Measurements from ENCODE around the gene FAM163B. TPM values are rescaled to one million over a fixed set of nuclear protein-coding genes. Genes with fewer than 3 reads are reported as not detected.

The FAM163B gene
- total RNA-seq, 1 experiment from 2014 or later, result not detected

- DNase-seq (ENCODE audit: unreplicated experiment), result no peak
- intact Hi-C loops (cut with micrococcal nuclease), result no loop called here
- H3K4me3 Mint-ChIP-seq (ENCODE audit: unreplicated experiment), result no peak overlapping the region
- no peaks in the 10 kb centered on the region for H3K9me3 Mint-ChIP-seq (ENCODE audit: unreplicated experiment)
- no peaks in the 10 kb centered on the region for H3K4me1 Mint-ChIP-seq (ENCODE audit: insufficient read depth, unreplicated experiment)
- TF ChIP-seq, protein P1, sequence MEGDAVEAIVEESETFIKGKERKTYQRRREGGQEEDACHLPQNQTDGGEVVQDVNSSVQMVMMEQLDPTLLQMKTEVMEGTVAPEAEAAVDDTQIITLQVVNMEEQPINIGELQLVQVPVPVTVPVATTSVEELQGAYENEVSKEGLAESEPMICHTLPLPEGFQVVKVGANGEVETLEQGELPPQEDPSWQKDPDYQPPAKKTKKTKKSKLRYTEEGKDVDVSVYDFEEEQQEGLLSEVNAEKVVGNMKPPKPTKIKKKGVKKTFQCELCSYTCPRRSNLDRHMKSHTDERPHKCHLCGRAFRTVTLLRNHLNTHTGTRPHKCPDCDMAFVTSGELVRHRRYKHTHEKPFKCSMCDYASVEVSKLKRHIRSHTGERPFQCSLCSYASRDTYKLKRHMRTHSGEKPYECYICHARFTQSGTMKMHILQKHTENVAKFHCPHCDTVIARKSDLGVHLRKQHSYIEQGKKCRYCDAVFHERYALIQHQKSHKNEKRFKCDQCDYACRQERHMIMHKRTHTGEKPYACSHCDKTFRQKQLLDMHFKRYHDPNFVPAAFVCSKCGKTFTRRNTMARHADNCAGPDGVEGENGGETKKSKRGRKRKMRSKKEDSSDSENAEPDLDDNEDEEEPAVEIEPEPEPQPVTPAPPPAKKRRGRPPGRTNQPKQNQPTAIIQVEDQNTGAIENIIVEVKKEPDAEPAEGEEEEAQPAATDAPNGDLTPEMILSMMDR (IDR thresholded peaks at IDR 0.05; ENCODE audit: unreplicated experiment), result no peak
- peaks cover 43% of the 10 kb centered on the region for H3K27me3 Mint-ChIP-seq (ENCODE audit: insufficient read depth, unreplicated experiment)
- BruUV-seq (replicated peaks), result no TSS peak
- no peak overlapping the region for H3K27ac Mint-ChIP-seq (ENCODE audit: low read depth, unreplicated experiment)
- H3K36me3 Mint-ChIP-seq (ENCODE audit: insufficient read depth, unreplicated experiment), result peaks cover 6% of the 10 kb centered on the region
- CTCF ChIA-PET, result interaction anchor here (0.7 kb wide), 1 partner anchor 718 kb away, joined by 4 read pairs; no protein-coding TSS in a partner anchor
- POLR2A ChIA-PET, result no interaction called here
Measured at GRCh38 chr9:133583111-133583510, 26.1 kb downstream of the FAM163B start.

DNA sequence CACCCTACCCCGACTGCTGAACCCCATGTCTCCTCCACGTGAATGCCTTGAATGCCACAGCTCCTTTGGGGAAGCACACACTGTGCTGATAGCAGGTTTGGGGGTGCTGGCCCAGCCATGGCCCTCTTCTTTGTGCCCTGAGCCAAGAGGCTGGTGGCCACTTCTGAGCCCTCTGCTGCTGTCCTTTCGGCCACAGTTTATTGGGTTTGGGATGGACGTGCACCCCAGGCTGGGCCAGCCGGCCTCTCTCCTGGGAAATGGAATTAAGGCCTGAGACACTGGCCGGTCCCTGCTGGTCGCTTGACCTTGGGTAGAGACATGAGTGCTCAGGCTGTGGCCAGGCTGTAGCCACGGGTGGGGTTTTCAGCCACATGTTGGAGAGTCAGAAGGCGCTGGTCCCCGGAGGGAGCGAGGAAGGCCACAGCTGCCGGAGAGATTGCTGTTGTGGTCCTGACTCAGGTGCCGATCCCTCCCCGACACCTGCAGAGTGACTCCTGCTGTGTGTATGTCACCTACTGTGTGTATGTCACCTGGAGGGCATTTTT lies 26.6 kb downstream of the FAM163B start:
- no peak for DNase-seq (ENCODE audit: unreplicated experiment)
- ChIA-PET POLR2A (no interaction called here), CTCF (no interaction called here)
- Mint-ChIP-seq H3K4me3 (ENCODE audit: unreplicated experiment) (no peak overlapping the region), H3K27me3 (ENCODE audit: insufficient read depth, unreplicated experiment) (peaks cover 47% of the 10 kb centered on the region), H3K27ac (ENCODE audit: low read depth, unreplicated experiment) (no peak overlapping the region), H3K36me3 (ENCODE audit: insufficient read depth, unreplicated experiment) (peaks cover 6% of the 10 kb centered on the region), H3K9me3 (ENCODE audit: unreplicated experiment) (no peaks in the 10 kb centered on the region), H3K4me1 (ENCODE audit: insufficient read depth, unreplicated experiment) (no peaks in the 10 kb centered on the region)
- no TSS peak for BruUV-seq (replicated peaks)
- TF ChIP-seq, protein P1 (IDR thresholded peaks at IDR 0.05; ENCODE audit: unreplicated experiment), result no peak
- intact Hi-C loops (cut with micrococcal nuclease), result no loop called here

GRCh38 chr9:133581513-133582343 lies 27.5 kb downstream of the FAM163B start:
- Mint-ChIP-seq H3K9me3 (ENCODE audit: unreplicated experiment) (no peaks in the 10 kb centered on the region), H3K27me3 (ENCODE audit: insufficient read depth, unreplicated experiment) (peaks cover 53% of the 10 kb centered on the region), H3K36me3 (ENCODE audit: insufficient read depth, unreplicated experiment) (peaks cover 3% of the 10 kb centered on the region), H3K4me1 (ENCODE audit: insufficient read depth, unreplicated experiment) (no peaks in the 10 kb centered on the region), H3K27ac (ENCODE audit: low read depth, unreplicated experiment) (no peak overlapping the region), H3K4me3 (ENCODE audit: unreplicated experiment) (no peak overlapping the region)
- TF ChIP-seq, protein P1 (IDR thresholded peaks at IDR 0.05; ENCODE audit: unreplicated experiment), result no peak
- BruUV-seq (replicated peaks), result no TSS peak
- intact Hi-C loops (cut with micrococcal nuclease), result no loop called here
- DNase-seq (ENCODE audit: unreplicated experiment), result no peak
- ChIA-PET POLR2A (interaction anchor here (0.5 to 1.0 kb wide), 2 partner anchors 15 to 110 kb away, joined by 3 read pairs; no protein-coding TSS in a partner anchor), CTCF (no interaction called here)

- intact Hi-C loops (cut with micrococcal nuclease), result no loop called here
- POLR2A ChIA-PET, result interaction anchor here (1.0 kb wide), 1 partner anchor 15 kb away, joined by 3 read pairs; no protein-coding TSS in a partner anchor
- DNase-seq (ENCODE audit: unreplicated experiment), result no peak
- Mint-ChIP-seq H3K9me3 (ENCODE audit: unreplicated experiment) (no peaks in the 10 kb centered on the region), H3K27ac (ENCODE audit: low read depth, unreplicated experiment) (no peak overlapping the region), H3K27me3 (ENCODE audit: insufficient read depth, unreplicated experiment) (peaks cover 61% of the 10 kb centered on the region), H3K4me3 (ENCODE audit: unreplicated experiment) (no peak overlapping the region), H3K36me3 (ENCODE audit: insufficient read depth, unreplicated experiment) (no peaks in the 10 kb centered on the region), H3K4me1 (ENCODE audit: insufficient read depth, unreplicated experiment) (no peaks in the 10 kb centered on the region)
- no TSS peak for BruUV-seq (replicated peaks)
- CTCF ChIA-PET, result no interaction called here
- TF ChIP-seq, protein P1 (IDR thresholded peaks at IDR 0.05; ENCODE audit: unreplicated experiment), result no peak
Measured at GRCh38 chr9:133581011-133581410, 28.2 kb downstream of the FAM163B start.
